DND-41 (cell line): ENCODE data around the gene BRAT1.

Source experiments
- ATAC-seq: fragments of 200-7000 bp; cut with Tn5 transposase; 3 replicates; pipeline ENCODE4 v1.9.1; 2021; ENCODE audit warnings: low read depth; ENCODE audit not compliant: insufficient read depth
- DNase-seq: peaks from one replicate; pipeline ENCODE4 v3.0.0-alpha.2; 2020
- H2AFZ ChIP-seq: 2 replicates; pipeline ENCODE4 v1.6.0; 2012; ENCODE audit warnings: low read depth, low read length
- H3K27ac ChIP-seq: 2 replicates; pipeline ENCODE4 v1.5.1; 2012; ENCODE audit warnings: low read length, inconsistent platforms
- H3K27me3 ChIP-seq: fragments of 200-600 bp; sonication (generic); 2 replicates; pipeline ENCODE4 v1.6.0; 2012; ENCODE audit warnings: low read length, mild to moderate bottlenecking, inconsistent platforms; ENCODE audit not compliant: insufficient read depth, poor library complexity
- H3K36me3 ChIP-seq: 2 replicates; pipeline ENCODE4 v1.5.1; 2012; ENCODE audit warnings: low read length, inconsistent platforms; ENCODE audit not compliant: insufficient read depth
- H3K4me1 ChIP-seq: 2 replicates; pipeline ENCODE4 v1.5.1; 2012; ENCODE audit warnings: mild to moderate bottlenecking, low read length; ENCODE audit not compliant: insufficient read depth
- H3K4me2 ChIP-seq: 2 replicates; pipeline ENCODE4 v1.6.0; 2012; ENCODE audit warnings: mild to moderate bottlenecking, moderate library complexity, low read length, inconsistent platforms; ENCODE audit not compliant: insufficient read depth
- H3K4me3 ChIP-seq, 2 experiments: fragments of 200-600 bp in 1 of 2; shearing (Covaris generic) in 1 of 2; 2 replicates each; pipeline ENCODE4 v1.5.1; 2012 to 2016; ENCODE audit warnings: inconsistent platforms in 2 of 2, low read length in 2 of 2, mild to moderate bottlenecking in 2 of 2, low read depth in 1 of 2, moderate library complexity in 1 of 2
- H3K79me2 ChIP-seq: 2 replicates; pipeline ENCODE4 v1.6.0; 2012; ENCODE audit warnings: low read length, inconsistent platforms; ENCODE audit not compliant: insufficient read depth
- H3K9ac ChIP-seq: 2 replicates; pipeline ENCODE4 v1.6.0; 2012; ENCODE audit warnings: low read depth, mild to moderate bottlenecking, inconsistent platforms, low read length, moderate library complexity
- H3K9me3 ChIP-seq: 2 replicates; pipeline ENCODE4 v1.5.1; 2012; ENCODE audit warnings: low read length, moderate library complexity, mild to moderate bottlenecking, inconsistent platforms; ENCODE audit not compliant: insufficient read depth, severe bottlenecking
- H4K20me1 ChIP-seq: 2 replicates; pipeline ENCODE4 v1.6.0; 2012; ENCODE audit warnings: low read length; ENCODE audit not compliant: insufficient read depth
- EZH2 ChIP-seq: IDR thresholded peaks from 3 replicates; pipeline ENCODE4 v1.6.1; 2012; ENCODE audit warnings: borderline replicate concordance, low read depth, mild to moderate bottlenecking, moderate library complexity, low read length, inconsistent platforms; ENCODE audit not compliant: severe bottlenecking
- TF ChIP-seq, protein P1 (sequence below): IDR thresholded peaks from 2 replicates; pipeline ENCODE4 v1.5.1; 2012; ENCODE audit warnings: borderline replicate concordance, low read length, moderate library complexity, mild to moderate bottlenecking; ENCODE audit not compliant: poor library complexity, severe bottlenecking; ENCODE audit errors: extremely low read depth

Gene BRAT1

DNA sequence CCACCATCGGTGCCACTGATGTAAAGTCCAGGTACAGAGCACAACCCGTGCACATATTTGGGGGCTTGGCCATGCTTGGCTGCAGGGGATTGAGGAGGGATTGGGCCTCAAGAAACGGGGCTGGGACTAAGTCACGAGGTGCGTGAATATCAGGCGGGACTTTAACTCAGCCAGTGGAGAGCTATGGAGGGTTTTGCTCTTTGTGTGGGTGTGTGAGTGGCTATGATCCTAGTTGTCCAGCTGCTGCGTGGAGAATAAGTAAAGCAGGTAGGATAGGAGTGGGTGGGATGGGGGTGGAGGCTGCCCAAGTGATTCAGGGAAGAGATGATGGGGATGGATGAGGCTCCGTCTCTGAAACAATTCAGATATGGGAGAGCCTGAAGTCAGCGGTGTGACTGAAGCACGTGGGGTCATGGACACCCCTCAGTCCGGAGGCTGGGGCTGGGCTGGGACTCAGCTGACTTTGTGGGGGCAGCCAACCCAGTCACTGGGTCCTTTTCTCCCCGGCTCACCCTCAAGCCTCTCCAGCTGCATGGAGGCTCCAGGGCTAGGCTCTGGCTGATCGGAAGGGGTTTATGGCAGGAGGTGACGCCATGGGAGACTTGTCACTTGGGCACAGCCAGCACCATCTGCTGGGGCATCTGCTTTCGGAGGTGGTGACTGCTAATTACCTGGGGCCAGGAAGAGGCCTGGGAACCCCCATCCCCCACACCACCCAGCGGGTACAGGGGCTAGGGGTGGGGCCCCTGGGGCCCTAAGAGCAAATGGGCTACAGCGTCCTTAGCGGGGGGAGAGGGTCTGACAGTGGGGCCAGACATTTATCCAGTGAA, 37.4 kb downstream of the BRAT1 start:
- peaks cover 34% of the 10 kb centered on the region for H3K4me1 ChIP-seq
- DNase-seq (no peak), ATAC-seq (no peak)
- H3K27ac ChIP-seq, result no peak overlapping the region
- no peak overlapping the region for H2AFZ ChIP-seq
- no peak overlapping the region for H3K4me3 ChIP-seq
- no peaks in the 10 kb centered on the region for H3K36me3 ChIP-seq
- peaks cover 8% of the 10 kb centered on the region for H3K27me3 ChIP-seq
- H3K9ac ChIP-seq, result no peak overlapping the region
- H3K79me2 ChIP-seq, result no peaks in the 10 kb centered on the region
- H3K9me3 ChIP-seq, result no peaks in the 10 kb centered on the region
- H4K20me1 ChIP-seq, result peaks cover 20% of the 10 kb centered on the region
- H3K4me2 ChIP-seq, result no peak overlapping the region
- TF ChIP-seq, protein P1, sequence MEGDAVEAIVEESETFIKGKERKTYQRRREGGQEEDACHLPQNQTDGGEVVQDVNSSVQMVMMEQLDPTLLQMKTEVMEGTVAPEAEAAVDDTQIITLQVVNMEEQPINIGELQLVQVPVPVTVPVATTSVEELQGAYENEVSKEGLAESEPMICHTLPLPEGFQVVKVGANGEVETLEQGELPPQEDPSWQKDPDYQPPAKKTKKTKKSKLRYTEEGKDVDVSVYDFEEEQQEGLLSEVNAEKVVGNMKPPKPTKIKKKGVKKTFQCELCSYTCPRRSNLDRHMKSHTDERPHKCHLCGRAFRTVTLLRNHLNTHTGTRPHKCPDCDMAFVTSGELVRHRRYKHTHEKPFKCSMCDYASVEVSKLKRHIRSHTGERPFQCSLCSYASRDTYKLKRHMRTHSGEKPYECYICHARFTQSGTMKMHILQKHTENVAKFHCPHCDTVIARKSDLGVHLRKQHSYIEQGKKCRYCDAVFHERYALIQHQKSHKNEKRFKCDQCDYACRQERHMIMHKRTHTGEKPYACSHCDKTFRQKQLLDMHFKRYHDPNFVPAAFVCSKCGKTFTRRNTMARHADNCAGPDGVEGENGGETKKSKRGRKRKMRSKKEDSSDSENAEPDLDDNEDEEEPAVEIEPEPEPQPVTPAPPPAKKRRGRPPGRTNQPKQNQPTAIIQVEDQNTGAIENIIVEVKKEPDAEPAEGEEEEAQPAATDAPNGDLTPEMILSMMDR, result no peak
- no peak for TF ChIP-seq EZH2

DNA sequence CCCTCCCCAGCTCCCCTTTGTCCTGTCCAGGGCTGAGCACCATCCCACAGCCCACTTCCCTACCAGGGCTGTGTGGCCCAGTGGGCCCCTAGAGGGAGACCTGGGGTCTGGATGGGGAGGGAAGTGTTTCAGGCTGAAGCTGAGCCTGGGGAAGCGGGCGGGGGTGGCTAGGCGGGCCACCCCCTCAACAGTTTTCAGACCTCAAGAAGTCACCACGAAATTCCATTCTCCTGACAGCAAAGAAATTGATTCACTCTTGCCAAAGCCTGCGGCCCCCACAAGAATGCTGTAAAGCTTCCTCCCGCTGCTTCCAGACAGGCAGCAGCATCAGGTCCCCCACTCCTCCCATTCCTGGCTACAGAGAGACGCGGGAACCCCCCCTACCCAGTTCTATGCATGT, 38.3 kb downstream of the BRAT1 start:
- no peak for DNase-seq

DNA sequence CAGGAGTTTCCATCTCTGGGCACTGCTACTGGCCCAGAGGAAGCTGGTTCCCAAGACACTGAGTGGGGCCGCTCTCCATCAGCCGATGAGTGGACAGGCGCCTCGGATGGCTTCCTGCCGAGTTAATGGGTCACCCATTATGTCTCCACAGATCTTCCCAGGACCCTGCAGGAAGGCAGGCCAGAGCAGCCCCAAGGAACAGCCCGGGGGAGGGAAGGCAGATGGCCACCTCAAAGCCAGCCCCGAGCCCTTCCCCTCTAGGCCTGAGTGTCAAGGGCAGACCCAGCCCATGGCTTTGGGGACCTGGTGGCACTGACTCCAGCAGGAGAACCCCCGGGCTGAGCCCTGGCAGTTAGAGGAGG, 39.1 kb downstream of the BRAT1 start:
- H3K4me1 ChIP-seq, result peaks cover 17% of the 10 kb centered on the region
- peaks cover 13% of the 10 kb centered on the region for H4K20me1 ChIP-seq
- H3K27ac ChIP-seq, result no peak overlapping the region
- DNase-seq, result no peak
- TF ChIP-seq EZH2, result no peak
- TF ChIP-seq, protein P1, result no peak
- no peak for ATAC-seq
- H3K36me3 ChIP-seq, result no peaks in the 10 kb centered on the region
- no peaks in the 10 kb centered on the region for H3K9me3 ChIP-seq
- no peak overlapping the region for H3K9ac ChIP-seq
- H3K27me3 ChIP-seq, result peaks cover 8% of the 10 kb centered on the region
- H3K79me2 ChIP-seq, result no peaks in the 10 kb centered on the region
- H2AFZ ChIP-seq, result no peak overlapping the region
- no peak overlapping the region for H3K4me2 ChIP-seq
- H3K4me3 ChIP-seq, result no peak overlapping the region

More for the DNA sequence above, 38.3 kb downstream of the BRAT1 start:
- Histone ChIP-seq H3K79me2 (no peaks in the 10 kb centered on the region), H2AFZ (no peak overlapping the region), H3K27me3 (peaks cover 8% of the 10 kb centered on the region), H4K20me1 (peaks cover 19% of the 10 kb centered on the region), H3K4me2 (no peak overlapping the region), H3K4me1 (peaks cover 26% of the 10 kb centered on the region), H3K27ac (no peak overlapping the region), H3K9ac (no peak overlapping the region), H3K9me3 (no peaks in the 10 kb centered on the region), H3K36me3 (no peaks in the 10 kb centered on the region), H3K4me3 (no peak overlapping the region)
- ATAC-seq, result no peak
- TF ChIP-seq, protein P1, result no peak
- no peak for TF ChIP-seq EZH2
